PFSK-1 (cell line): Measurements from ENCODE around the gene MGST1.

ENCODE experiments used
- FOXP2 ChIP-seq: optimal IDR thresholded peaks from 2 replicates; pipeline ENCODE3; 2011; ENCODE audit warnings: borderline replicate concordance, control low read depth, inconsistent platforms; ENCODE audit not compliant: insufficient read depth; ENCODE audit errors: extremely low read length, extremely low read depth
- POLR2AphosphoS5 ChIP-seq: IDR thresholded peaks from 2 replicates; pipeline ENCODE4 v1.6.1; 2012; ENCODE audit warnings: low read depth, mild to moderate bottlenecking, control low read depth, low read length, moderate library complexity
- REST ChIP-seq, 2 experiments: IDR thresholded peaks; 2 replicates each; pipeline versions ENCODE4 v1.6.1 to v1.8.0; 2011 to 2012; ENCODE audit warnings: low read depth in 2 of 2, low read length in 2 of 2, control low read depth in 1 of 2, inconsistent platforms in 1 of 2, mild to moderate bottlenecking in 1 of 2, moderate library complexity in 1 of 2; ENCODE audit not compliant: insufficient read depth in 1 of 2
- SIN3A ChIP-seq: IDR thresholded peaks from 2 replicates; pipeline ENCODE4 v1.6.1; 2012; ENCODE audit warnings: mild to moderate bottlenecking, low read length, moderate library complexity, borderline replicate concordance; ENCODE audit not compliant: insufficient read depth
- TAF1 ChIP-seq: IDR thresholded peaks from 2 replicates; pipeline ENCODE4 v1.6.1; 2012; ENCODE audit warnings: low read length, control low read depth, borderline replicate concordance; ENCODE audit not compliant: insufficient read depth

GRCh38 chr12:16384732-16385131, 37.3 kb downstream of the MGST1 start:
- TF ChIP-seq POLR2AphosphoS5 (no peak), REST (IDR thresholded peaks at IDR 0.05; ENCODE audit: insufficient read depth in 1 of 2, low read depth in 2 of 2, low read length in 2 of 2) (no peak), TAF1 (no peak), SIN3A (no peak), FOXP2 (no peak)
